A673 (cell line): ENCODE data around the gene COL4A3. TPM values are rescaled to one million over a fixed set of nuclear protein-coding genes. Genes with fewer than 3 reads are reported as not detected.

Experiments
- BruUV-seq: library from RNA; stranded (reverse); fragments of 400-500 nt; replicated peaks from 2 replicates; lab custom pipeline; 2021; lab: Mats Ljungman, UMichigan
- CTCF ChIA-PET: fragments of 300-600 bp; sonication (Branson Sonifier 250); formaldehyde crosslinking; loops from one replicate; lab custom pipeline; 2022; ENCODE audit warnings: antibody characterized with exemption; lab: Charles Lee
- POLR2A ChIA-PET: fragments of 300-600 bp; sonication (Branson Sonifier 250); formaldehyde crosslinking; loops from one replicate; lab custom pipeline; 2022; ENCODE audit warnings: antibody characterized with exemption; ENCODE audit not compliant: low non-redundant PET; lab: Charles Lee
- DNase-seq: peaks from one replicate; pipeline ENCODE4 v3.0.0-alpha.2; 2015; ENCODE audit warnings: low spot score
- H3K27ac ChIP-seq: fragments of 200-600 bp; sonication (generic); 2 replicates; pipeline ENCODE4 v1.5.1; 2016; ENCODE audit warnings: mixed run types, low read depth, mild to moderate bottlenecking, mixed read lengths, antibody characterized with exemption, low read length; ENCODE audit not compliant: poor library complexity, severe bottlenecking
- H3K27me3 ChIP-seq: fragments of 200-600 bp; sonication (generic); replicated peaks from 2 replicates; pipeline ENCODE4 v1.6.1; 2017; ENCODE audit warnings: mixed run types, low read depth, mild to moderate bottlenecking, mixed read lengths, antibody characterized with exemption, low read length; ENCODE audit not compliant: insufficient read depth, poor library complexity
- H3K36me3 ChIP-seq: fragments of 200-600 bp; sonication (generic); 2 replicates; pipeline ENCODE4 v1.6.1; 2016; ENCODE audit warnings: mixed run types, mild to moderate bottlenecking, mixed read lengths, antibody characterized with exemption, low read length; ENCODE audit not compliant: insufficient read depth, poor library complexity, severe bottlenecking
- H3K4me1 ChIP-seq: fragments of 200-600 bp; sonication (generic); 2 replicates; pipeline ENCODE4 v1.6.1; 2017; ENCODE audit warnings: mixed run types, mild to moderate bottlenecking, mixed read lengths, antibody characterized with exemption, low read length; ENCODE audit not compliant: insufficient read depth, poor library complexity, severe bottlenecking
- H3K4me3 ChIP-seq: fragments of 200-600 bp; sonication (generic); 2 replicates; pipeline ENCODE4 v1.5.1; 2016; ENCODE audit warnings: low read depth, mixed run types, mild to moderate bottlenecking, mixed read lengths, low read length; ENCODE audit not compliant: poor library complexity, severe bottlenecking
- H3K9me3 ChIP-seq: fragments of 200-600 bp; sonication (generic); 2 replicates; pipeline ENCODE4 v1.6.1; 2016; ENCODE audit warnings: mixed run types, low read depth, mild to moderate bottlenecking, mixed read lengths, antibody characterized with exemption, low read length; ENCODE audit not compliant: poor library complexity, severe bottlenecking
- EZH2 ChIP-seq: fragments of 200-600 bp; sonication (generic); IDR thresholded peaks from 2 replicates; pipeline ENCODE4 v1.6.1; 2017; ENCODE audit warnings: borderline replicate concordance, low read depth, mild to moderate bottlenecking, mixed read lengths, antibody characterized with exemption, low read length; ENCODE audit not compliant: poor library complexity, severe bottlenecking
- intact Hi-C: fragments of 100-400 bp; cut with micrococcal nuclease; formaldehyde crosslinking; loops from one replicate; pipeline ENCODE4 v1.10.0; 2022; ENCODE audit not compliant: unreplicated experiment
- total RNA-seq: library from RNA; stranded (reverse); gene quantifications from 2 replicates; pipeline ENCODE4 v1.2.3, GENCODE V29; 2021
- TF ChIP-seq, protein P1 (sequence below): fragments of 300-800, 200-600 bp; sonication (generic); conservative IDR thresholded peaks from 2 replicates; pipeline ENCODE4 v1.5.1; 2017; ENCODE audit warnings: low read depth, mild to moderate bottlenecking, antibody characterized with exemption, low read length, moderate library complexity, mixed read lengths

Gene COL4A3
- total RNA-seq, 1 experiment from 2014 or later: not detected

DNA sequence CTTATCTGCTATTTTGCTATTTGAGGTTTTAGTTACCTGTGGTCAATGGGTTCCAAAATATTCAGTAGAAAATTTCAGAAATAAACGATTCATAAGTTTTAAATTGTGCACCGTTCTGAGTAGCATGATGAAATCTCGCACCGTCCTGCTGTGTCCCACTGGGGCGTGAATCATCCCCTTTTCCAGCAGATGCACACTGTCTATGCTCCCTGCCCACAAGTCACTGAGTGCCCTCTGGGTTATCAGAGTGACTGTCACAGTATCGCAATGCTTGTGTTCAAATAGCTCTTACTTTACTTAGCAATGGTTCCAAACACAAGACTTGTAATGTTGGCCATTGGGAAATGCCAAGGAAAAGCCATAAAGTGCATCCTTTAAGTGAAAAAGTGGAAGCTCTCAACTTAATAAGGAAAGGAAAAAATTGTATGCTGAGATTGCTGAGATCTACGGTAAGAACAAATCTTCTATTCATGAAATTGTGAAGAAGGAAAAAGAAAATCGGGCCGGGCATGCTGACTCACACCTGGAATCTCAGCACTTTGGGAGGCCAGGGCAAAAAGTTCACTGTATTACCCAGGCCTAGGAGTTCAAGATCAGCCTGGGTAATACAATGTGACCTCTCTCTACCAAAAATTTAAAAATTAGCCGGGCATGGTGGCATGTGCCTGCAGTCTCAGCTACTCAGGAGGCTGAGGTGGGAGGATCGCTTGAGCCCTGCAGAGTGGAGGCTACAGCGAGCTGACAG lies 13.3 kb downstream of the COL4A3 start:
- DNase-seq: no peak
- no peaks in the 10 kb centered on the region for H3K36me3 ChIP-seq
- BruUV-seq: no TSS peak
- no peak for TF ChIP-seq EZH2
- TF ChIP-seq, protein P1, sequence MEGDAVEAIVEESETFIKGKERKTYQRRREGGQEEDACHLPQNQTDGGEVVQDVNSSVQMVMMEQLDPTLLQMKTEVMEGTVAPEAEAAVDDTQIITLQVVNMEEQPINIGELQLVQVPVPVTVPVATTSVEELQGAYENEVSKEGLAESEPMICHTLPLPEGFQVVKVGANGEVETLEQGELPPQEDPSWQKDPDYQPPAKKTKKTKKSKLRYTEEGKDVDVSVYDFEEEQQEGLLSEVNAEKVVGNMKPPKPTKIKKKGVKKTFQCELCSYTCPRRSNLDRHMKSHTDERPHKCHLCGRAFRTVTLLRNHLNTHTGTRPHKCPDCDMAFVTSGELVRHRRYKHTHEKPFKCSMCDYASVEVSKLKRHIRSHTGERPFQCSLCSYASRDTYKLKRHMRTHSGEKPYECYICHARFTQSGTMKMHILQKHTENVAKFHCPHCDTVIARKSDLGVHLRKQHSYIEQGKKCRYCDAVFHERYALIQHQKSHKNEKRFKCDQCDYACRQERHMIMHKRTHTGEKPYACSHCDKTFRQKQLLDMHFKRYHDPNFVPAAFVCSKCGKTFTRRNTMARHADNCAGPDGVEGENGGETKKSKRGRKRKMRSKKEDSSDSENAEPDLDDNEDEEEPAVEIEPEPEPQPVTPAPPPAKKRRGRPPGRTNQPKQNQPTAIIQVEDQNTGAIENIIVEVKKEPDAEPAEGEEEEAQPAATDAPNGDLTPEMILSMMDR: no peak
- H3K4me1 ChIP-seq: no peaks in the 10 kb centered on the region
- H3K27me3 ChIP-seq: no peaks in the 10 kb centered on the region
- H3K9me3 ChIP-seq: no peaks in the 10 kb centered on the region
- POLR2A ChIA-PET: no interaction called here
- CTCF ChIA-PET: no interaction called here
- no peak overlapping the region for H3K4me3 ChIP-seq
- H3K27ac ChIP-seq: no peak overlapping the region
- intact Hi-C loops: no loop called here

DNA sequence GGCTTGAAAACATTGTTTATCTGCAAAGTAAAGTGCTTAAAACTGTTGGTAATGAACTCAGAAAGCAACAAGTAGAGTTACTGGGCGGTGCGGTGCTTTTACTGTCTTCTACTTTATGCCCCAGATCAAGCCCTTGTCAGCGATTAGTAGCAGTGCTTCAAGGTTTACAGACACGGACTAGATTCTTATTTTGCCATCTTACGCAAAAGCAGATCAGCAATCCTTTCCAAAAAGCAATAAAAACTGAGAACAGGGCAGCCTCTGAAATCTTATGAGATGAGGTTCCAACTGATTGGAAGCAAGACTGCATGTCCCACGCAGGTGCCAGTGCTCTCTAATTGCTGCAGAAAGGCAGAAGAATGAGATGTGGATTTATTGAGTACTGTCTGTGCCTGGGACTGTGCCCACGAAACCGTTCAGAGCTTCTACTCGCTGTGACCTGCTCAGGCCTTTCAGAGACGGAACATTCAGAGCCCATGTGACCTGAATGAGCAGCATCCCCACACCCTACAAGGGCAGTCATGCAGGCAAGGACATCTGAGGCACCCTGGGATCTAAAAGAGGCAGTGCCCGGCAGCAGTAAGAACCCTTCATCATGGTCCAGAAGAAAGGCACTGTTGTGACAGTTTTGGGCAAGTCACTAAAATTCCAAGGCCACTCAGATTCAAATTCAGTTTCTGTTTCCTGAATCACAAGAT lies 15.7 kb downstream of the COL4A3 start:
- no peaks in the 10 kb centered on the region for H3K9me3 ChIP-seq
- ChIA-PET POLR2A (no interaction called here), CTCF (no interaction called here)
- BruUV-seq: no TSS peak
- no peak for DNase-seq
- intact Hi-C loops: no loop called here
- no peaks in the 10 kb centered on the region for H3K36me3 ChIP-seq
- H3K4me1 ChIP-seq: no peaks in the 10 kb centered on the region
- H3K4me3 ChIP-seq: no peak overlapping the region
- no peak overlapping the region for H3K27ac ChIP-seq
- no peaks in the 10 kb centered on the region for H3K27me3 ChIP-seq
- no peak for TF ChIP-seq EZH2
- TF ChIP-seq, protein P1: no peak

DNA sequence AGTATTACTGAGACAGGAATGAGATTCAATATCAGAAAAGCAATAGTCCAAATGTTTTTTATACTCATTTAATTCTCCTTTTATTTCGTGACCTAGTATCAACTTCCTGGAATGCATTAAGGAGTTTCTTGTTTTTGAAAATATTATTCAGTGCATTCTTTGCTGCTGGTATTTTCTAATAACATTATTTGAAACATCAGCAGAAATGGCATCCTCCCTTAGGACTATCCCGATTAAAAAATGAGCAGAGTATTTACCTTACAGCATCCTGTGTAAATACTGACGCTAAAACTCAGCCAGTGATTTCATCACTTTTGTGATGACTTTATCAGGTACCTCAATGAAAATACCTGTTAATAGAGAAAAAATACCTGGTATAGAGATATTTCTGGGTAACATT lies 16.3 kb downstream of the COL4A3 start:
- no peak for TF ChIP-seq EZH2
- H3K4me3 ChIP-seq: no peak overlapping the region
- POLR2A ChIA-PET: no interaction called here
- DNase-seq: no peak
- H3K9me3 ChIP-seq: no peaks in the 10 kb centered on the region
- no peak overlapping the region for H3K27ac ChIP-seq
- no peaks in the 10 kb centered on the region for H3K27me3 ChIP-seq
- H3K4me1 ChIP-seq: no peaks in the 10 kb centered on the region
- intact Hi-C loops: no loop called here
- no peaks in the 10 kb centered on the region for H3K36me3 ChIP-seq
- CTCF ChIA-PET: no interaction called here
- no TSS peak for BruUV-seq
